GM12865 (cell line): ENCODE measurements around the gene SPEN.
A peak's percentile ranks its signal among the peaks of the same experiment; 100 is the strongest.

Experiments
- DNase-seq: peaks from one replicate; pipeline ENCODE4 v3.0.0; 2010; ENCODE audit warnings: low read depth
- H3K4me3 ChIP-seq: 2 replicates; pipeline ENCODE4 v1.5.1; 2011; ENCODE audit warnings: mild to moderate bottlenecking, low read depth, low read length, control low read depth
- TF ChIP-seq, protein P1 (sequence below): IDR thresholded peaks from 2 replicates; pipeline ENCODE4 v1.5.1; 2011; ENCODE audit warnings: low read length, control low read depth, low read depth, inconsistent platforms; ENCODE audit not compliant: insufficient read depth; ENCODE audit errors: missing control alignments

The SPEN gene, protein sequence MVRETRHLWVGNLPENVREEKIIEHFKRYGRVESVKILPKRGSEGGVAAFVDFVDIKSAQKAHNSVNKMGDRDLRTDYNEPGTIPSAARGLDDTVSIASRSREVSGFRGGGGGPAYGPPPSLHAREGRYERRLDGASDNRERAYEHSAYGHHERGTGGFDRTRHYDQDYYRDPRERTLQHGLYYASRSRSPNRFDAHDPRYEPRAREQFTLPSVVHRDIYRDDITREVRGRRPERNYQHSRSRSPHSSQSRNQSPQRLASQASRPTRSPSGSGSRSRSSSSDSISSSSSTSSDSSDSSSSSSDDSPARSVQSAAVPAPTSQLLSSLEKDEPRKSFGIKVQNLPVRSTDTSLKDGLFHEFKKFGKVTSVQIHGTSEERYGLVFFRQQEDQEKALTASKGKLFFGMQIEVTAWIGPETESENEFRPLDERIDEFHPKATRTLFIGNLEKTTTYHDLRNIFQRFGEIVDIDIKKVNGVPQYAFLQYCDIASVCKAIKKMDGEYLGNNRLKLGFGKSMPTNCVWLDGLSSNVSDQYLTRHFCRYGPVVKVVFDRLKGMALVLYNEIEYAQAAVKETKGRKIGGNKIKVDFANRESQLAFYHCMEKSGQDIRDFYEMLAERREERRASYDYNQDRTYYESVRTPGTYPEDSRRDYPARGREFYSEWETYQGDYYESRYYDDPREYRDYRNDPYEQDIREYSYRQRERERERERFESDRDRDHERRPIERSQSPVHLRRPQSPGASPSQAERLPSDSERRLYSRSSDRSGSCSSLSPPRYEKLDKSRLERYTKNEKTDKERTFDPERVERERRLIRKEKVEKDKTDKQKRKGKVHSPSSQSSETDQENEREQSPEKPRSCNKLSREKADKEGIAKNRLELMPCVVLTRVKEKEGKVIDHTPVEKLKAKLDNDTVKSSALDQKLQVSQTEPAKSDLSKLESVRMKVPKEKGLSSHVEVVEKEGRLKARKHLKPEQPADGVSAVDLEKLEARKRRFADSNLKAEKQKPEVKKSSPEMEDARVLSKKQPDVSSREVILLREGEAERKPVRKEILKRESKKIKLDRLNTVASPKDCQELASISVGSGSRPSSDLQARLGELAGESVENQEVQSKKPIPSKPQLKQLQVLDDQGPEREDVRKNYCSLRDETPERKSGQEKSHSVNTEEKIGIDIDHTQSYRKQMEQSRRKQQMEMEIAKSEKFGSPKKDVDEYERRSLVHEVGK (N-terminal part only)

GRCh38 chr1:15847100-15847892, at the start of gene SPEN:
Gene SPEN (plus strand): TSS chr1:15847707. CDS start chr1:15848068, 361 bp downstream.
- DNase-seq = peak; percentile 99
- H3K4me3 ChIP-seq = peak within 1 kb of the TSS; percentile 98
- TF ChIP-seq, protein P1, sequence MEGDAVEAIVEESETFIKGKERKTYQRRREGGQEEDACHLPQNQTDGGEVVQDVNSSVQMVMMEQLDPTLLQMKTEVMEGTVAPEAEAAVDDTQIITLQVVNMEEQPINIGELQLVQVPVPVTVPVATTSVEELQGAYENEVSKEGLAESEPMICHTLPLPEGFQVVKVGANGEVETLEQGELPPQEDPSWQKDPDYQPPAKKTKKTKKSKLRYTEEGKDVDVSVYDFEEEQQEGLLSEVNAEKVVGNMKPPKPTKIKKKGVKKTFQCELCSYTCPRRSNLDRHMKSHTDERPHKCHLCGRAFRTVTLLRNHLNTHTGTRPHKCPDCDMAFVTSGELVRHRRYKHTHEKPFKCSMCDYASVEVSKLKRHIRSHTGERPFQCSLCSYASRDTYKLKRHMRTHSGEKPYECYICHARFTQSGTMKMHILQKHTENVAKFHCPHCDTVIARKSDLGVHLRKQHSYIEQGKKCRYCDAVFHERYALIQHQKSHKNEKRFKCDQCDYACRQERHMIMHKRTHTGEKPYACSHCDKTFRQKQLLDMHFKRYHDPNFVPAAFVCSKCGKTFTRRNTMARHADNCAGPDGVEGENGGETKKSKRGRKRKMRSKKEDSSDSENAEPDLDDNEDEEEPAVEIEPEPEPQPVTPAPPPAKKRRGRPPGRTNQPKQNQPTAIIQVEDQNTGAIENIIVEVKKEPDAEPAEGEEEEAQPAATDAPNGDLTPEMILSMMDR = no peak

GRCh38 chr1:15799004-15799867, 48.3 kb upstream of the SPEN start:
- DNase-seq = peak; percentile 41
- TF ChIP-seq, protein P1 = no peak
- H3K4me3 ChIP-seq = no peak overlapping the region

- no peak for DNase-seq
- TF ChIP-seq, protein P1 = no peak
- H3K4me3 ChIP-seq = no peak overlapping the region
These were observed 47.3 kb upstream of the SPEN start for GRCh38 chr1:15799928-15800835.

DNA sequence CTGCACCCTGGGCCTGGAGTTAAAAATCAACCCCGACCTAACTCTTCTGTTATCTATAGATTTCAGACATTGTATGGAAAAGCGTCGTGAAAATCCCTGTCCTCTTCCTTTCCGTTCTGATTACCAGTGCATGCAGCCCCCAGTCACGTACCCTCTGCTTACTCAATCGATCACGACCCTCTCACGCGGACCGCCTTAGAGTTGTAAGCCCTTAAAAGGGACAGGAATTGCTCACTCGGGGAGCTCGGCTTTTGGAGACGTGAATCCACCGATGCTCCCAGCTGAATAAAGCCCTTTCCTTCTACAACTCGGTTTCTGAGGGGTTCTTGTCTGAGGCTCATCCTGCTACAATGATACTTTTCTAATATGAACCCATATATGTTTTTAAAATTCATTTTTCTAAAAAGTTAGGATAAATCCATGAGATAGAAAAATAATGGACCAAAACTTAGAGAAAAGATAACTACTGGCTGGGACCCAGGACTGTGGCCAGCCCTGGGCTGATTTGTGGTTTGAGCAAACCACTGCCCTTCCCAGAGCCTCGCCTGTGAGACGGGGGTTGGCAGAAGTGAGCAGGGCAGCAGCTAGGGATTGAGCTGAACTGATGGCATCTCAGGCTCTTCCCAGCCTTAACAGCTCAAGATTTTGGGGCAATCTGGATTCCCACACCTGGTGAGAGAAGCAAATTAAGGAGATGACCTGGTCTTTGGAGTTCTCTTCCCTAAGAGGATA, 45.1 kb upstream of the SPEN start:
- H3K4me3 ChIP-seq = no peak overlapping the region
- DNase-seq = no peak
- TF ChIP-seq, protein P1 = no peak

GRCh38 chr1:15803380-15803779, 44.1 kb upstream of the SPEN start:
- TF ChIP-seq, protein P1 = peak; percentile 32
- no peak overlapping the region for H3K4me3 ChIP-seq
- DNase-seq = peak; percentile 58
